Lower lobe of right lung (tissue), 2 donors: ENCODE data around the gene LASP1. TPM values are rescaled to one million over a fixed set of nuclear protein-coding genes. Genes with fewer than 3 reads are reported as not detected.

Source experiments
- ATAC-seq, 2 donors: fragments of 200-7000 bp; cut with Tn5 transposase; one replicate each; pipeline ENCODE4 v1.9.1; 2020 to 2022; ENCODE audit warnings: mild to moderate bottlenecking in 2 of 2, moderate library complexity in 2 of 2
- DNase-seq: peaks from one replicate; pipeline ENCODE4 v3.0.0-alpha.2; 2020
- H3K27ac ChIP-seq: fragments of 200-600 bp; one replicate; pipeline ENCODE4 v1.8.0; 2022
- H3K27me3 ChIP-seq: fragments of 200-600 bp; one replicate; pipeline ENCODE4 v1.8.0; 2022; ENCODE audit warnings: low read depth
- H3K36me3 ChIP-seq: fragments of 200-600 bp; one replicate; pipeline ENCODE4 v1.8.0; 2022; ENCODE audit warnings: mild to moderate bottlenecking
- H3K4me1 ChIP-seq: fragments of 200-600 bp; one replicate; pipeline ENCODE4 v1.8.0; 2022
- H3K4me3 ChIP-seq: fragments of 200-600 bp; one replicate; pipeline ENCODE4 v1.8.0; 2022; ENCODE audit warnings: mild to moderate bottlenecking
- H3K9me3 ChIP-seq: fragments of 200-600 bp; one replicate; pipeline ENCODE4 v1.8.0; 2022
- CTCF ChIP-seq: fragments of 200-600 bp; IDR thresholded peaks from one replicate; pipeline ENCODE4 v1.8.0; 2022; ENCODE audit warnings: antibody characterized with exemption, mild to moderate bottlenecking
- intact Hi-C: fragments of 100-400 bp; cut with DNase I; formaldehyde crosslinking; loops from one replicate; pipeline ENCODE4 v1.11.0; 2022
- total RNA-seq: library from RNA; stranded (reverse); fragmentation: NEBNext Ultra II Directional; extraction: Animal tissue kit (Norgen Biotek cat#: 25700); gene quantifications from one replicate; pipeline ENCODE4 v1.2.1, GENCODE V29; 2021
- donor health status: DM: no; HTN: yes; CAD: no; lungs with severe emphysema.

LASP1 gene
- total RNA-seq, 1 donor from 2014 or later, result 158 TPM

GRCh38 chr17:38872671-38873385, 3.0 kb downstream of the LASP1 start:
- DNase-seq, result no peak

GRCh38 chr17:38873640-38874380, 4.0 kb downstream of the LASP1 start:
- no peak for TF ChIP-seq CTCF
- H3K36me3 ChIP-seq, result peaks cover 21% of the 10 kb centered on the region
- H3K4me1 ChIP-seq, result peaks cover 70% of the 10 kb centered on the region
- ATAC-seq, result no peak
- H3K9me3 ChIP-seq, result no peaks in the 10 kb centered on the region
- intact Hi-C loops, result no loop called here
- peak overlapping the region; percentile 97 for H3K27ac ChIP-seq
- no peak for DNase-seq
- peak overlapping the region; percentile 94 for H3K4me3 ChIP-seq
- no peaks in the 10 kb centered on the region for H3K27me3 ChIP-seq

More at GRCh38 chr17:38872671-38873385, 3.0 kb downstream of the LASP1 start:
- ATAC-seq, result no peak
- peak overlapping the region; percentile 97 for H3K27ac ChIP-seq
- no peaks in the 10 kb centered on the region for H3K27me3 ChIP-seq
- peaks cover 70% of the 10 kb centered on the region for H3K4me1 ChIP-seq
- no peaks in the 10 kb centered on the region for H3K9me3 ChIP-seq
- peak overlapping the region; percentile 94 for H3K4me3 ChIP-seq
- H3K36me3 ChIP-seq, result peaks cover 12% of the 10 kb centered on the region
- intact Hi-C loops, result no loop called here
- no peak for TF ChIP-seq CTCF

- DNase-seq (no peak), ATAC-seq (no peak)
- no peaks in the 10 kb centered on the region for H3K27me3 ChIP-seq
- peaks cover 31% of the 10 kb centered on the region for H3K36me3 ChIP-seq
- peak overlapping the region; percentile 97 for H3K27ac ChIP-seq
- peak overlapping the region; percentile 32 for H3K4me3 ChIP-seq
- H3K9me3 ChIP-seq, result no peaks in the 10 kb centered on the region
- TF ChIP-seq CTCF, result no peak
- peaks cover 79% of the 10 kb centered on the region for H3K4me1 ChIP-seq
- intact Hi-C loops, result no loop called here
These were observed 4.9 kb downstream of the LASP1 start for GRCh38 chr17:38874505-38875400.

GRCh38 chr17:38875477-38876075, 5.7 kb downstream of the LASP1 start:
- intact Hi-C loops, result no loop called here
- TF ChIP-seq CTCF, result no peak
- no peaks in the 10 kb centered on the region for H3K9me3 ChIP-seq
- no peak for DNase-seq
- peaks cover 88% of the 10 kb centered on the region for H3K4me1 ChIP-seq
- peak overlapping the region; percentile 36 for H3K27ac ChIP-seq
- ATAC-seq, result no peak
- no peaks in the 10 kb centered on the region for H3K27me3 ChIP-seq
- peaks cover 38% of the 10 kb centered on the region for H3K36me3 ChIP-seq
- peak overlapping the region; percentile 4 for H3K4me3 ChIP-seq
